ENCODE measurements around the gene LRP8. TPM values are rescaled to one million over a fixed set of nuclear protein-coding genes. Genes with fewer than 3 reads are reported as not detected.
A peak's percentile ranks its signal among the peaks of the same experiment; 100 is the strongest.

LRP8 gene
- total RNA-seq, 4 donors from 2014 or later = 4.5 to 33.8 (median 5.0) TPM

DNA sequence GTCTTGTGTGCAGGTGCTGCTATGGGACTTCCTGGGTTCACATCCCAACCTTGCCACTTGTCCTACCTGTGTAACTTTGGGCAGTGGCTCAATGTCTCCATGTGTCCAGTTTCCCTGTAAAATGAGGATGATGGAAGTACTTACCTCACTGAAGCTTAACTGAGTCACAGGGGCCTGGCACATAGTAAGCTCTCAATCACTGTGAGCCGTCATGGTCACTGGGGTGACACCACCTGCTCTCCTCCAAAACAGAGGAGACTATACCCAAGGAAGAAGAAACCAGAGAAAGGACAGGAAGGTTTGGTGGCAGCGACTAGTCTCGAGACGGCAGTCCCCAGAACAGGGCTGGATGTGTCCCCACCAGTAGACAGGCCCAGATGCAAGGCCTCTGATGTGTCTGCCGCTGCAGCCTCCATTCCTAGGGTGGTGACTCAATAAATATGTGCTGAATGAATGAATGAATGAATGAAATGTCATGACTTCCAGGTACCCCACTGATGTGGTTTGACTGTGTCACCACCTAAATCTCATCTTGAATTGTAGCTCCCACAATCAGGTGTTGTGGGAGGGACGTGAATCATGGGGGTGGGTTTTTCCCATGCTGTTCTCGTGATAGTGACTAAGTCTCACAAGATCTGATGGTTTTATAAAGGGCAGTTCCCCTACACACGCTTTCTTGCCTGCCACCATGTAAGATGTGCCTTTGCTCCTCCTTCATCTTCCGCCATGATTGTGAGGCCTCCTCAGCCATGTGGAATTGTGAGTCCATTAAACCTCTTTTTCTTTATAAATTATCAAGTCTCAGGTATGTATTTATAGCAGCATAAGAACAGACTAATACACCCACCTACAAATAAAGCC lies 13.0 kb upstream of the LRP8 start:
- no peaks in the 10 kb centered on the region for H3K9me3 ChIP-seq
- H3K27ac ChIP-seq = no peak overlapping the region
- H3K4me3 ChIP-seq = no peak overlapping the region
- H3K36me3 ChIP-seq = no peaks in the 10 kb centered on the region
- no peaks in the 10 kb centered on the region for H3K27me3 ChIP-seq
- no peaks in the 10 kb centered on the region for H3K4me1 ChIP-seq
- no peak for TF ChIP-seq POLR2A (IDR thresholded peaks at IDR 0.05)
- TF ChIP-seq, protein P1, sequence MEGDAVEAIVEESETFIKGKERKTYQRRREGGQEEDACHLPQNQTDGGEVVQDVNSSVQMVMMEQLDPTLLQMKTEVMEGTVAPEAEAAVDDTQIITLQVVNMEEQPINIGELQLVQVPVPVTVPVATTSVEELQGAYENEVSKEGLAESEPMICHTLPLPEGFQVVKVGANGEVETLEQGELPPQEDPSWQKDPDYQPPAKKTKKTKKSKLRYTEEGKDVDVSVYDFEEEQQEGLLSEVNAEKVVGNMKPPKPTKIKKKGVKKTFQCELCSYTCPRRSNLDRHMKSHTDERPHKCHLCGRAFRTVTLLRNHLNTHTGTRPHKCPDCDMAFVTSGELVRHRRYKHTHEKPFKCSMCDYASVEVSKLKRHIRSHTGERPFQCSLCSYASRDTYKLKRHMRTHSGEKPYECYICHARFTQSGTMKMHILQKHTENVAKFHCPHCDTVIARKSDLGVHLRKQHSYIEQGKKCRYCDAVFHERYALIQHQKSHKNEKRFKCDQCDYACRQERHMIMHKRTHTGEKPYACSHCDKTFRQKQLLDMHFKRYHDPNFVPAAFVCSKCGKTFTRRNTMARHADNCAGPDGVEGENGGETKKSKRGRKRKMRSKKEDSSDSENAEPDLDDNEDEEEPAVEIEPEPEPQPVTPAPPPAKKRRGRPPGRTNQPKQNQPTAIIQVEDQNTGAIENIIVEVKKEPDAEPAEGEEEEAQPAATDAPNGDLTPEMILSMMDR (IDR thresholded peaks at IDR 0.05) = no peak
- peak in 2 of 3 donors; percentile 15 to 29 for DNase-seq

DNA sequence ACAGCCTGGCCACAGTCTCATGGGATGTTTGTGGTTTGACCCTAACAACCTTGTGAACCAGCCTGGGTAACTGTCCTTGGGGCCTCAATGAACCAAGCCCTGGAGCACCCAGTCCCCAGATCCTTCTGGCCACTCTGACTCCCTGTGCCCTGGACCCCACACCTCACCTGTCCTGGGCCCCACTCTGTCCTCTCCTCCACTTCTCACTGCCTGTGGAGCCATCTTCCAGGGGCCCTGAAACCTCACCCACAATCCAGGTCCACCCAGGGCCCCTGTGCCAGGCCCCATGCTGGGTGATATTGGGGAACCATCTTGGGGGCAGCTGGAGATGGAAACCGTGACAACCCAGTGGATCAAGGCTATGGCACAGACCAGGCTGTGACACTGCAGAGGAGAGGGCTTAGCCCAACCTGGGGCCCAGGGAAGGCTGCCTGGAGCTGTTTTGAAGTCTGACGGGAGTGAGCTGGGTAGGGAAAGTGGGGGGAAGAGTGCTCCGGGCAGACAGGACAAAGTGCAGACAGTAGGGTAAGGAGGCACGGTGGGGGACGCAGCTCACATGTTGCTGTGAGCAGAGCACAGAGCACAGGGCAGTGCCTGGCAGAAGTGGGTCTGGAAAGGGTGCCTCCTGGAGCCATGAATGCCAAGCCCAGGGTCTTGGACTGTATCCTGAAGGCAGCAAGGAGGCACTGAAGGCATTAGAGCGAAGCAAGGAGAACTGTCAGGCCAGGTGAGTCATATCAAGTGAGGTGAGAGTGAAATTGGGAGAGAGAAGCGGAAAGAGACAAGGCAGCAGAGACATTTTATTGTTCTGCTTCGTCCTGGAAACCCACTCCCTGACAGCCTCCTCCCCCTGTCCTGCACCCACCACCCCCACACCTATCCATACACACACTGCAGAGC lies 12.1 kb upstream of the LRP8 start:
- peak in 2 of 3 donors; percentile 19 to 32 for DNase-seq
- no peaks in the 10 kb centered on the region for H3K36me3 ChIP-seq
- TF ChIP-seq POLR2A (IDR thresholded peaks at IDR 0.05) = no peak
- H3K27ac ChIP-seq = no peak overlapping the region
- H3K4me1 ChIP-seq = no peaks in the 10 kb centered on the region
- H3K9me3 ChIP-seq = no peaks in the 10 kb centered on the region
- H3K27me3 ChIP-seq = no peaks in the 10 kb centered on the region
- H3K4me3 ChIP-seq = no peak overlapping the region

DNA sequence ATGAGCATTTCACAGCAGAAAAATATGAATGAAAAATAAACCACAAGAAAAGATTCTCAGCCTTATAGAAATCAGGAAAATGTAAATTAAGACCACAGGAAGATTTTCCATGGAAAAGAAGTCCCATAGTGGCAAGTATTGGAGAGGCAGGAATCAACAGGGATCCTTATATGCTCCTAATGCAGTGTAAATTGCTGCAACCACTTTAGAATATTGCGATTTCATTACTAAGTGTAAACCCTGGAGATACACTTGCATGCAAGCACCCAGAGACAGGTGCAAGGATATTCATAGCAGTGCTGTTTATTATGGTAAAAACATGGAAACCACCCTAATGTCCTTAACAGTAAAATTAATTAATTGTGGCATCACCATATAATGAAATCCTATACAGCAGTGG lies 10.6 kb upstream of the LRP8 start:
- Histone ChIP-seq H3K4me3 (no peak overlapping the region), H3K27me3 (no peaks in the 10 kb centered on the region), H3K27ac (no peak overlapping the region), H3K9me3 (no peaks in the 10 kb centered on the region), H3K4me1 (no peaks in the 10 kb centered on the region), H3K36me3 (no peaks in the 10 kb centered on the region)
- TF ChIP-seq, protein P1 (IDR thresholded peaks at IDR 0.05) = no peak
- no peak for TF ChIP-seq POLR2A (IDR thresholded peaks at IDR 0.05)
- DNase-seq = no peak

DNA sequence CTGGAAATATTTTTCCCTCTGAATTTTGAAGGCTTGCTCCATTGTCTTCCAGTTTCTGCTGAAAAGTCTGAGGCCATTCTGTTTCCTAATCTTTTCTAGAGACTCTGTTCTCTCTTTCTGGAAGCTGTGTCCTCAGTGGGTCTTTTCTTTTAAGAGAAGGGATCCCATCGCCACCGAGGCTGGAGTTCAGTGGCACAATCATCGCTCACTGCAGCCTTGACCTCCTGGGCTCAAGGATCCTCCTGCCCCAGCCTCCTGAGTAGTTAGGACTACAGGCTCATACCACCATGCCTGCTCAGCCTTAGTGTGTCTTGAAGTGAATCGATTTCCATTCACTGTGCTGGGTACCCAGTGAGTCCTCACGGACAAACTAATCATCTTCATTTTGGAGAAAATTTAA lies 9.6 kb upstream of the LRP8 start:
- H3K27me3 ChIP-seq = no peaks in the 10 kb centered on the region
- peak in 1 of 3 donors; percentile 26 for DNase-seq
- no peak overlapping the region for H3K4me3 ChIP-seq
- H3K36me3 ChIP-seq = no peaks in the 10 kb centered on the region
- H3K27ac ChIP-seq = no peak overlapping the region
- no peaks in the 10 kb centered on the region for H3K4me1 ChIP-seq
- H3K9me3 ChIP-seq = no peaks in the 10 kb centered on the region
- TF ChIP-seq, protein P1 (IDR thresholded peaks at IDR 0.05) = no peak
- no peak for TF ChIP-seq POLR2A (IDR thresholded peaks at IDR 0.05)

DNA sequence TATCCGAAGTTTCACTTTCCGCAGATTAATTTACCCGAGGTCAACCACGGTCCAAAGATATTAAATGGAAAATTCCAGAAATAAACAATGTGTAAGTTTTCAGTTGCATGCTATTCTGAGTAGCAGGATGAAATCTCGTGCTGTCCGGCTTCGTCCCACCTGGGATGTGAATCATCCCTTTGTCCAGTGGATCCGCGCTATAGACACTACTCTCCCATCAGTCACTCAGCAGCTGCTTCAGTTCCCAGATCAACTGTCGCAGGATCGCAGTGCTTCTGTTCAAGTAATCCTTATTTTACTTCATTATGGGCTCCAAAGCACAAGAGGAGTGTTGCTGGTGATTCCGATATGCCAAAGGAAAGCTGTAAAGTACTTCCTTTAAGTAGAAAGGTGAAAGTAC lies 8.3 kb upstream of the LRP8 start:
- H3K27ac ChIP-seq = no peak overlapping the region
- no peak overlapping the region for H3K4me3 ChIP-seq
- H3K27me3 ChIP-seq = no peaks in the 10 kb centered on the region
- no peak for TF ChIP-seq POLR2A (IDR thresholded peaks at IDR 0.05)
- TF ChIP-seq, protein P1 (IDR thresholded peaks at IDR 0.05) = no peak
- H3K4me1 ChIP-seq = no peaks in the 10 kb centered on the region
- DNase-seq = no peak
- no peaks in the 10 kb centered on the region for H3K36me3 ChIP-seq
- H3K9me3 ChIP-seq = no peaks in the 10 kb centered on the region

DNA sequence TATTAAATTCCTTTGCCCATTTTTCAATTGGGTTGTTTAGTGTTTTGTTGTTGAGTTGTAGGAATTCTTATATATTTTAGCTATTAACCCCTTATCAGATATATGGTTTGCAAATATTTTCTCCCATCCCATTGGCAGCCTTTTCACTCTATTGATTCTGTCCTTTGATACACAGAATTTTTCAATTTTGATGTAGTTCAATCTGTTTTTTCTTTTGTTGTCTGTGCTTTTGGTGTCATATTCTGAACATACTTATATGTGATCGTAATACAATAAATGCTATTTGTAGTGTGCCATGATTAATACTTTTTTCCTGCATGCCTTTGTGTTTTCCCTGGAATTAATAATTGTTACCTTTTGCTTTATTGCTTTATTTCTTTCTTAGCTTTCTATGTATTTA lies 7.8 kb upstream of the LRP8 start:
- no peak for DNase-seq
- Histone ChIP-seq H3K27me3 (no peaks in the 10 kb centered on the region), H3K9me3 (no peaks in the 10 kb centered on the region), H3K4me3 (no peak overlapping the region), H3K36me3 (no peaks in the 10 kb centered on the region), H3K27ac (no peak overlapping the region), H3K4me1 (no peaks in the 10 kb centered on the region)
- TF ChIP-seq POLR2A (IDR thresholded peaks at IDR 0.05) = no peak
- TF ChIP-seq, protein P1 (IDR thresholded peaks at IDR 0.05) = no peak
